ENCODE results near the gene ATP7A. TPM values are rescaled to one million over a fixed set of nuclear protein-coding genes. Genes with fewer than 3 reads are reported as not detected.

Gene ATP7A
- total RNA-seq, 2 donors from 2014 or later = 6.3 to 7.5 TPM

DNA sequence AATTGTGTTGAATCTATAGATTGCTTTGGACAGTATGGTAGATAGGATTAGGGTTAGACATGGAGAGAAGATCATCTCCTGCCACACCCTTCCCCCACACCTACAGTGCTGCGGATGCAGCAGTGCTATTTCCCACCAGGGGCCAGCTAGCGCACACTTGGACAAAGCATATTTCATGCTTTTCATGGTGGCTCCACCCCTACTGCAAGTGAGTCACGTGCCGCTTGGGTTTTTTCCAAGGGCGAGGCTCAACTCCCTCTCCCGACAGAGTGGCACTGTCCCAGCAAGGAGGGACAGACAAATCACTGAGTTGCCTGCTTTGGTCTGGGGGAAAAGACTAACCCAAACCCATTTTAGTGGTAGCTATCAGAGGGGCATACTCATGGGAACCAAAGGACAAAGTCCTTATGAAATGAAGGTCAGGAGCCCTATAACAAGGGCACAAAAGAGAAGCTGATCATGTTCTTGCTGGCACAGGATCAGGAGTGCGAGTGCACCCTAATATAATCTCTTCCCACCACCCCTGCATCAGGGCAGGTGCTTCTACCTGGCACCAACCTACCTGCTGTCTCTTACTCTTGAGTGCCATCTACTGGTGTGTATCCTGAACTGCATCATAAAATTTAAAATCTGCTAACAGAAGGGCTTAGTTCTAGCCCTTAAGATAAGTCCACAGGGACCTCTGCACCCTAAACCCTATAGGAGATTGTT lies 114.0 kb downstream of the ATP7A start:
- Histone ChIP-seq H3K4me1 (no peaks in the 10 kb centered on the region), H3K4me3 (no peak overlapping the region), H3K9me3 (no peaks in the 10 kb centered on the region), H3K27me3 (no peaks in the 10 kb centered on the region), H3K36me3 (no peaks in the 10 kb centered on the region), H3K27ac (no peak overlapping the region)
- TF ChIP-seq, protein P1, sequence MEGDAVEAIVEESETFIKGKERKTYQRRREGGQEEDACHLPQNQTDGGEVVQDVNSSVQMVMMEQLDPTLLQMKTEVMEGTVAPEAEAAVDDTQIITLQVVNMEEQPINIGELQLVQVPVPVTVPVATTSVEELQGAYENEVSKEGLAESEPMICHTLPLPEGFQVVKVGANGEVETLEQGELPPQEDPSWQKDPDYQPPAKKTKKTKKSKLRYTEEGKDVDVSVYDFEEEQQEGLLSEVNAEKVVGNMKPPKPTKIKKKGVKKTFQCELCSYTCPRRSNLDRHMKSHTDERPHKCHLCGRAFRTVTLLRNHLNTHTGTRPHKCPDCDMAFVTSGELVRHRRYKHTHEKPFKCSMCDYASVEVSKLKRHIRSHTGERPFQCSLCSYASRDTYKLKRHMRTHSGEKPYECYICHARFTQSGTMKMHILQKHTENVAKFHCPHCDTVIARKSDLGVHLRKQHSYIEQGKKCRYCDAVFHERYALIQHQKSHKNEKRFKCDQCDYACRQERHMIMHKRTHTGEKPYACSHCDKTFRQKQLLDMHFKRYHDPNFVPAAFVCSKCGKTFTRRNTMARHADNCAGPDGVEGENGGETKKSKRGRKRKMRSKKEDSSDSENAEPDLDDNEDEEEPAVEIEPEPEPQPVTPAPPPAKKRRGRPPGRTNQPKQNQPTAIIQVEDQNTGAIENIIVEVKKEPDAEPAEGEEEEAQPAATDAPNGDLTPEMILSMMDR (IDR thresholded peaks at IDR 0.05) = peak in 1 of 2 donors; percentile 60
- no peak for DNase-seq (ENCODE audit: low spot score)

DNA sequence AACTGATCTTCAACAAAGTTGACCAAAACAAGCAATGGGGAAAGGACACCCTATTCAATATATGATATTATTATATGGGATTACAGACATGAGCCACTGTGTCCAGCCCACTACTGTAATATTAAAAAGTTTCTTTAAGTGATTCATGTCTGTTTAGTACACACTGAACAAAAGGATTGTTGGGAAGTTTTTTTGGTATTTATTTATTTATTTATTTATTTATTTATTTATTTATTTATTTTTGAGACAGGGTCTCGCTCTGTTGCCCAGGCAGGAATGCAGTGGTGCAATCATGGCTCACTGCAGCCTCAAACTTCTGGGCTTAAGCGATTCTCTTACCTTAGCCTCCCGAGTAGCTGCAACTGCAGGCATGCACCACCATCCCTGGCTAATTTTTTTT lies 117.3 kb downstream of the ATP7A start:
- Histone ChIP-seq H3K9me3 (no peaks in the 10 kb centered on the region), H3K4me3 (no peak overlapping the region), H3K36me3 (no peaks in the 10 kb centered on the region), H3K27ac (no peak overlapping the region), H3K4me1 (no peaks in the 10 kb centered on the region), H3K27me3 (no peaks in the 10 kb centered on the region)
- DNase-seq (ENCODE audit: low spot score) = no peak
- TF ChIP-seq, protein P1 (IDR thresholded peaks at IDR 0.05) = no peak

- no peak overlapping the region for H3K4me3 ChIP-seq
- DNase-seq (ENCODE audit: low spot score) = no peak
- no peaks in the 10 kb centered on the region for H3K27me3 ChIP-seq
- H3K9me3 ChIP-seq = no peaks in the 10 kb centered on the region
- TF ChIP-seq, protein P1 (IDR thresholded peaks at IDR 0.05) = peak in 1 of 2 donors; percentile 57
- H3K36me3 ChIP-seq = no peaks in the 10 kb centered on the region
- no peaks in the 10 kb centered on the region for H3K4me1 ChIP-seq
- no peak overlapping the region for H3K27ac ChIP-seq
Observed at GRCh38 chrX:78029663-78030062, 119.2 kb downstream of the ATP7A start.

DNA sequence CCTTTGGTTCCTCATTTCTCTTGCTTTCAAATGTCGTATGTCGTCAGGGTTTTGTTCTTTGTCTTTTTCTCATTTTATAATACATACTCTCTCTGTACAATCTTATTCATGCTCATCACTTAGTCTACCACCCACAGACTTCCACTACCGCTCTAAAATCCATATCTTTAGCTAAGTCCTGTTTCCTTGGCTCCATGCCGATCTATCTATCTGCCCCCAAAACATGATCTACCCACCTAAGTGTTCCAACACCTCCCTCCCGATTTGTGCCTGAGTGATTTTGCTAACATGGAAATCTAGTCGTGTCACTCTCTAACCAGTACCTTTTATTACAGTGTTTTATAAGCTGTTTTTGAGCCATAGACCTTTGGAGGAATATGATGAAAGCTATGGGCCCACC lies 124.6 kb downstream of the ATP7A start:
- Histone ChIP-seq H3K27me3 (no peaks in the 10 kb centered on the region), H3K27ac (no peak overlapping the region), H3K4me1 (no peaks in the 10 kb centered on the region), H3K36me3 (no peaks in the 10 kb centered on the region), H3K4me3 (no peak overlapping the region), H3K9me3 (no peaks in the 10 kb centered on the region)
- no peak for DNase-seq (ENCODE audit: low spot score)
- TF ChIP-seq, protein P1 (IDR thresholded peaks at IDR 0.05) = no peak

DNA sequence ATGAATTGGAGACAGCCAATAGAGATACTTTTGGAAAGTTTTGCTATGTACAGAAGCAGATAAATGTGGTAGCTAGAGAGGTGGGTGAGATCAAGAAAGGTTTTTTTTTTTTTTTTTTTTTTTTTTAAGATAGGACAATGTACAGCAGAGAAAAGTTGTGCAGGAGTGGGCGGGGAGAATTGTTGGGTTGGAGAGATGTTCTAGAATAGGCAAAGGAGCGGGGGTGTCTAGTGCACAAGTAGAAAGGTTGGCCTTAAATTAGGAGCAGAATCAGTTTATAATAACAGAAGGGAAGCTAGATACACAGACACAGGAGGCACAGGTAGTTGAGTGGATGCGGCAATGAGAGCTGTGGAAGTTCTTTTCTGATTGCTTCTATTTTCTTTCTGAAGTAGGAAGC lies 127.4 kb downstream of the ATP7A start:
- Histone ChIP-seq H3K9me3 (no peaks in the 10 kb centered on the region), H3K4me1 (no peaks in the 10 kb centered on the region), H3K4me3 (no peak overlapping the region), H3K27me3 (no peaks in the 10 kb centered on the region), H3K27ac (no peak overlapping the region), H3K36me3 (no peaks in the 10 kb centered on the region)
- TF ChIP-seq, protein P1 (IDR thresholded peaks at IDR 0.05) = no peak
- no peak for DNase-seq (ENCODE audit: low spot score)

- no peaks in the 10 kb centered on the region for H3K27me3 ChIP-seq
- H3K9me3 ChIP-seq = no peaks in the 10 kb centered on the region
- no peaks in the 10 kb centered on the region for H3K4me1 ChIP-seq
- H3K36me3 ChIP-seq = no peaks in the 10 kb centered on the region
- H3K27ac ChIP-seq = no peak overlapping the region
- TF ChIP-seq, protein P1 (IDR thresholded peaks at IDR 0.05) = no peak
- DNase-seq (ENCODE audit: low spot score) = no peak
- H3K4me3 ChIP-seq = no peak overlapping the region
Observed at GRCh38 chrX:78042601-78043000, 132.1 kb downstream of the ATP7A start.
